GM19452 (cell line): ENCODE data around the gene PRR35.

Experiments
- ATAC-seq: cut with Tn5 transposase; IDR thresholded peaks from one replicate; pipeline ENCODE4 v1.9.1; 2021; ENCODE audit not compliant: unreplicated experiment

Gene PRR35

DNA sequence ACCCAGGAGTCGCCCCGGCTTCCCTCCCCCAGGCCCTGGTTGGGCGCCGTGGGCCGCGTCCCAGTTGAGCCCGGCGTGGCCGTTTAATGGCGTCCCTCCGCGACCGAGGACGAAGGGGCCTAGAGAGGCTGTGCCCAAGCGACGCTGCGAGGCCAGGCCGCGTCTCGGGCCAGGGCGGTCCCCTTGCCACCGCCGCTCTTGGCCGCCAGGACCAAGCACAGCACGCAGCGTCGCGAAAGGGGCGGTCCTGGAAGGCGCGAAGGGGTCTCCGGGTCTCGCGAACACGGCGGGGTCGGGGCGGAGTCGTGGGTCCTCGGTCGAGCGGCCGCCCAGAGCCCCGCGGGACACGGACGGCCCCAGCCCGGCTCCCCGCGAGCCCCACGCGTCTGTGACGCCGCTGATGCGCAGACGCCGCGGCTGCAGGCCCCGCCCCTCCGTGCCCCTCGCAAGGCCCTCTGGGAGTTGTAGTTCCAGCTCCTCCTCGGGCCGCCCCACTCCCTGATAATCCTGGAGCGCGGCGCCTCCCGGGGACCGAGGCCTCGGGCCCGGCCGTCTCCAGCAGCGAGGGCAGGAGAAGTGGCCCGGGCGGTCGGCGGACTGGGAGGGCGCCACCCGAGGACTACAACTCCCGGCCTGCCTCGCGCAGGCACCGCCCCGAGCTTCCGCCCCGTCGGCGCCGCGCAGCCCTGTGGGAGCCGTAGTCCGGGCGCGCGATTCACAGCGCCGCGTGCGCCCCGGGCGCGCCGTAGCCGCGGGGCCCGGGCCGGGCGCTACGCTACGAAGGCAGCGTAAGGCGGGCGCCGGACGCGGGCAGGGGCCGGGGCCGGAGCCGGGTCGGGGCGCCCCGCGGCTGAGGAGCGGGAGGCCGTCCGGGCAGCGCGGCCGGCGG, 32.9 kb upstream of the PRR35 start, which contains the start of gene CAPN15:
Gene CAPN15 (plus strand): TSS at position 698 of the 889 bp plus-strand sequence. CDS start 19,127 bp downstream, outside the sequence.
- ATAC-seq, result peak; percentile 64

DNA sequence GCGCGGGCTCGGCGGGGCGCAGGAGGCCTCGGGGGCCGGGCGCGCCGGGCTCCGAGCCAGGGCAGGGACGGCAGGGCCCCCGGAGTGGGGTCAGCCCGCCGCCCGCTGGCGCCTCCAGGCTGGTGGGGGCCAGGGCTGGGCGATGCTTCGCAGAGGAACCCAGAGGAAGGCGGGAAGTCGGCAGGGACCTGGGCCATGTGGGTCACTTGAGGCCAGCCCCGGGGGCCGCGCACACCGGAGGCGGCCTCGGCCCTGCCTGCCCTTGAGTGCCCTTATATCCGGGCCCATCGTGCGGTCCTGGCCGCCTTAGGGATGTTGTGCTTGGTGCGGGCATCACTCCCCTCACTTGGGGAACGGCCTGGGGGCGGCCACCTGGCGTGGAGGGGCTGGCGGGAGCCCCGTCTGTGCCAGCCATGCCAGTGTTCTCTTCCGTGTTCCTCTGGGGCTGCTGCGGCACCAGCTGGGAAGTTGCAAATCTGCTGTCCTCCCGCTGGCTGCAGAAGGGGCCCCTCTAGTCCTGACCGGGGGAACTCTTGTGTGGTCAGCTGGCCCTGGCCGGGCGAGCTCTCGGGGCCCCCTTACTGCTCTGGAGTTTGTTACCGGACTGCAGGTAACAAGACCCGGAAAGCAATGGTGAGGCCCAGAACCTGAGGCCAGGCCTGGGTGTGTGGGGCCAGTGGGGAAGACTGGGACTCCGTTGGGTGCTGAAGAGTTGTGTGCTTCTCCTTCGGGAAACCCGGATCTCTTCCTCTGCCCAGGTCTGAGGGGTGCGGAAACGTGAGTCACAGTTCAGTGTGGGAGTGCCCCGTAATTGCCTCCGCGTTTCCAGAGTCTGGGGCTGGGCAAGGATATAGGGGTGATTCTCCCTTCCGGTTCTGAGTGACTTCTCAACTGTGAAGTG, 31.8 kb upstream of the PRR35 start:
- ATAC-seq, result peak; percentile 14

DNA sequence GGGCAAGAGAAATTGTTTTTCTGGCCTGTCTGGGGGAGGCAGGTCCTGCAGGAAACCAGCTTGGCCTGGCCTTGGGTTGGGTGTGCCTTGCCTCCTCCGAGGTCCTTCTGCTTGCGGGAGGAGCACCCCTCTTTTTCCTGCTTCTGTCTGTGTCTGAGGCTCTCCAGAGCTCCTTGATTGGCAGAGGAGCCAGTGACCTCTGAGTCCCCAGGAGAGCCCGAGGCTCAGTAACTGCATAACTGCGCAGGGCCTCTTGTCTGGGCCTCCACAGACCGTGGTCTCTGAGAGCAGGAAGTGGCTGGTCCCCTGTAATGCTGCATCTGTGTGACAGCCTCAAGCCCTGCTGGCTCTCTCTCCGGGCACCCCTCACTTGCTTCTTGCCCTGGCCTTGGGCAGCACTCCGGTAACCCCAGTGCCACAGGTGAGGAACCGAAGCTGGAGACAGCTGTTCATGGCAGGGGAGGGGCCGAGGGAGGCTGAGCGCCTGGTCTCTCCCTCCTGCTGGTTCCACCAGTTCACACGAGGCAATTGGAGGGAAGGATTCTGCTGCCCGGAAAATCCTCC, 31.1 kb upstream of the PRR35 start:
- ATAC-seq, result no peak

DNA sequence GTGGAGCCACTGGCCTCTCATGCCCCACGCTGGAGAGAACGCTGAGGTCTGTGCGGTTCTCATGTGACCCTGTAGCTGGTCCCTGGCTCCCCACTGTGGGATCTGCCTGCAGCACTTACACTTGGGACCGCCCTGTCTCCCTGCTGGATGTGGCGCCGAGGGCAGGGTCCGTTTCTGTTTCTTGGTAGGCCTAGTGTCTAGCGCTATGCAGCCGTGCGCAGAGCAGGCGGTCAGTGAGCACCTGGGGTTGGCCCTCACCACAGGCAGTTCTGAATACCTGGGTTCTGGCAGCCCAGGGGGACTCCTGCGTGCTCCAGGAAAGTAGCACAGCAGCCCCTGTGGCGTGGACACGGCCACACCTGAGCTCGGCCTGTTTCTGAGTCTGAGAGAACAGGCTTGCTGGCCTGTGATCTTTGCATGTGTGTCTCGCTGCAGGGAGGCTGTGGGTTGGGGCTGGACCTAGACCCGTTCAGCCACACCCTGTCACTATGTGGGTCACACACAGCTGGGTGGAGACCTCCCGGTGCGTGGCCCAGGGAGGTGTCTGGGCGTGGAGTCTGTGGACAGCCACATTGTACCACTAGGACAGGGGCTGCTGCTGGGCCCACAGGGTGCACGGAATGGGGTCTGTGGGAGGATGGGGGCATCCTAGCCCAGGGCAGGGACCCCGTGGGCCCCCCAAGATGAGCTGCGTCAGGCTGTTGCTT, 29.9 kb upstream of the PRR35 start:
- ATAC-seq, result no peak

DNA sequence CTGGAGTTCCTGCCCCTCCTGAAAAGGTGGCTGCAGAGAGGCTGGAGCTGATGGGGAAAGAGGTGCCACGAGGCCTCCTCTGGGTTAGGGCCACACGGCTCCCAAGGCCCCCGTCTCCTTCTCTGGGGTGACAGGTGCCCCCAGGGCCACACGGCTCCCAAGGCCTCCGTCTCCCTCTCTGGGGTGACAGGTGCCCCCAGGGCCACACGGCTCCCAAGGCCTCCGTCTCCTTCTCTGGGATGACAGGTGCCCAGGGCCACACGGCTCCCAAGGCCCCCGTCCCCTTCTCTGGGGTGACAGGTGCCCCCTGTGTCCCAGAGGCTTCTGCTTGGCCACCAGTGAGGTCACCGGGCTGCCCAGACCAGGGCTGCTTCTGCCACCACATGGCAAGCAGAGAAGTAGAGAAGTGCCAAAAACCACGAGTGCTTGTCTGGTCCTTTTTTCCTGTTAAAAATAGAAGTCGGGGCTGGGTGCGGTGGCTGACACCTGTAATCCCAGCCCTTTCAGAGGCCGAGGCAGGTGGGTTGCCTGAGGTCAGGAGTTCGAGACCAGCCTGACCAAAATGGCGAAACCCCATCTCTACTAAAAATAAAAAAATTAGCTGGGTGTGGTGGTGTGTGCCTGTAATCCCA, 28.6 kb upstream of the PRR35 start:
- no peak for ATAC-seq

DNA sequence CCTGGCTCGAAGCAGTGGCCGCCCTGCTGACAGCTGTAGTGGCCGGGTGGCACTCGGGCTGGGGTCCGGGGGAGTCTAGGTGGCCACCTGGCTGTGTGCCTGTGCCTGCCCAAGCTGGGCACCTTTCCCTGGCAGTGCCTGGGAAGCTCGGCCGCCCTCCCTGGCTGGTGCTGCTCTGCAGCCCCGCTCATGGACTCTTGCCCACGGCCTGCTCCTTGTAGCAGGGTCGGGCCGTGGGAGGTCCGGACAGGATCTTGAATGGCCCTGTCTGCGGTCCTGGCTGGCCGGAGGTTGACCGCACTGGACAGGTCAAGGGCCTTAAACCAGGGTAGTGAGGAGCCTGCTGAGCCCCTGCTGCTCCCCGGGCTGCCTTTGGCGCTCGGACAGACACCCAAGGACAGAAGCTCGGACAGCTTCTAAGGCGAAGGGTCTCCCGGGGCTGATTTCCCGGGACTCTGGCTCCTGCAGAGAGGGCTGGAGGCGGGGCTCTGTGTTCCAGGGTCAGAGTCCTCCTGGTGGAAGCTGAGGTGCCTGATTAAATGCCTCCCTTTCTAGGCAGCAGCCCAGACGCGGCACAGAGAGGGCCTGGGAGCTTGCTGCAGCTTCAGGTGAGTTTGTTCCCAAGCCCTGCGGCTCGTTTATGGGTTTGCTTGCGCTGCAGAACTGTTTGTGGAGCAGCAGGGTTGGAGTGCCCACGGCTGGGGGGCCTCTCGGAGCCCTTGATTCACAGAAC, 26.6 kb upstream of the PRR35 start:
- ATAC-seq, result no peak

DNA sequence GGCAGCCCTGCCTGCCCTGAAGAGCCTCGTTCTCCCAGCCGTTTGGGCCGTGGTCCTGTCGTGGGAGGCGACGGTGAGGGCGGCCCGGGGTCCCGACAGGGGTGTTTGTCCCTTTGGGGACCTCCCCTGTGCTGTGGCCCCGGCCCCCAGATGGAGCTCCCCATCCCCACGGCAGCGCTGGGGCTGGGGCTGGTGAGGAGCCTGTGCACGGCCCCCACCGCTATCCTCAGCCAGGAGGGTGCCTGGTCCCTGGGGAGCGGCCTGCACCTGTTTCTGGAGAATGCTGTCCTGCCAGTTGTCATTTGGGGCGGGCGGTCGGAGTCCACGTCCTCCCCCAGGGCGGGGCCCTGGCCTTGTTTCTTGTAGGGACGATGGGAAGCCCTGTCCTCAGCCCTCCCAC, 26.1 kb upstream of the PRR35 start:
- ATAC-seq, result no peak

DNA sequence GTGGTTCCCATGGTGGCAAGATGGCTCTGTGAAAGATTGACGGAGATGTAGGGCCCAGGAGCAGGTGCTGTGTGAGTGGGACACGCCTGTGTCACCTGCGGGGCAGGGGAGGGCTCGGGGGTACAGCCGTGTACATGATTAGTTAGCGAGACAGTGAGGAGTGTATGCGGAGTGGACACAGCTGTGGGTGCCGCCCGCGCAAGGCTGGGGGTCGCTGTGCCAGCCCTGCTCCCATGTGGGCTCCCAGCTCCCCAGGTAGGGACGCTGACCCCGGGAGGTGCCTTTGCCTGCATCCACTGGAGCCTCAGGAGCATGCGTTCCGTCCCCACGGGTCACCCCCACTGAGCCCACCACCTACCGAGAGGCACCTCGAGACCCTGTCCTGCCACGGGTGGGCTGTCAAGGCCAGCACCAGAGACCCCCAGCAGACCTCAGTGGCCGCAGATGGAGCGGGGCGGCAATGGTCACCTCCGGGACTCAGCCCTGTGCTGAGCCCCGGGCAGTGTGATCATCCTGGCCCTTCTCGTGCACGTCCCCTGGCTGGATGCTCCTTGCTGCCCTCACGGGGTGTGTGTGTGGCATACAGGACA, 25.2 kb upstream of the PRR35 start:
- no peak for ATAC-seq

DNA sequence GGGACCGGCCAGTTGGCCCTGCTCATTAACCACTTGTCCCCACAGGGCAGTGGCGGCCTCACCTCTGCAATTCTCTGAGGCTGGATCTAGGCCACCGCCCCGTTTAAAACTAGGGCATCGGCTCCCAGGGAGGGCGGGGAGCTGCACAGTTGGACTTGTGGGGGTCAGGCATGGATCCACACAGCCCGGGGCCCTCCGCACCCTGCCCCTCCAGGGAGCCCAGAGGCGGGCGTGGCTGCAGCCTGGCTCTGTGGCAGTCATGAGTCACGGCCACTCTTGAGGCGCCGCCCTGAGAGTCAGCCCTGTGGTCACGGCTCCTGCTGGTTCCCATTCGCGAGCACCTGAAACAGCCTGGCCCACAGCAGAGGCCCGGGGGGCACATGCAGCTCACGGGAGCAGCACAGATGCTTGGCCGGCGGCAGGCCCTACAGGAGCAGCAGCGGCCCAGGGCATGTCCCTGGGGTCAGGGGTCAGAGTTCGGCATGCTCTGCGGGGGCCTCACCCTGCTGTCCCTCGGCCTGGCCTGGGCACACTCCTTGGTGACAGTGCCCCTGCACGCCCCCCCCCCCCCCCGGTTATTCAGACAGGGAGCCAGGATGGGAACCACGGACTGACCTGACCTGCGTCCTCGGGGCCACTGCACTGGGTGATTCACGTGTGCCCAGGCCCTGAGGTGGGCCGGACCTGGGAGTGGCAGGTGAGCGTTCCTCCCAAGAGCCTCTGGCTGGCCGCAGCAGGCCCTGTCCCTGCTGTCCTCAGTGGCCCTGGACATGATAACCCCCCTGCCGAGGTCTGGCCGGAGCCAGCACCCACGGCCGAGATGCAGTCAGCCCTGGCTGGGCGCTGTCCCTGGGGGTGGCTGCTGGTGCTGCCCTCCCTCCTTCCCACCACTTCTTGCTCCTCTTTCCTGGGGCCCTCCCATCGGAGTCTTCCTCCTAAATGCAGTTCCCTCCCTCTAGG, 24.5 kb upstream of the PRR35 start:
- no peak for ATAC-seq

DNA sequence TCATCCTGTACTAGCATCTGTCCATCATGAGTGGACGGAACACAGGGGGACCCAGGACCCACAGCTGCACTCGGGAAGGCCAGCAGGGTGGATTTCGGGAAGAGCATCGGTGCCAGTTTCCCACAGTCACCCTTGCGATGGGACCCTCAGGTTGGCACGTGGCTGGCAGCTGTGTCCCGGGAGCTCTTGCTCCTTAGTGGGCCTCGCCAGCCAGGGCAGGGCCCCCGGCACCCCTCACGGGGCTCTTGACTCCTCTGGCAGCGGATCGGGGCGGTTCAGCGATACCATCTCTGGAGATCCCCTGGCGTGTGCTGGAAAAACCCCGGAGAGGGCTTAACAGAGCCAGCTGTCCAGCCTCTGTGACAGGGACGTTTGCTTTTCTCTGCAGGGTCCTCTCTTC, 23.4 kb upstream of the PRR35 start:
- ATAC-seq, result no peak

DNA sequence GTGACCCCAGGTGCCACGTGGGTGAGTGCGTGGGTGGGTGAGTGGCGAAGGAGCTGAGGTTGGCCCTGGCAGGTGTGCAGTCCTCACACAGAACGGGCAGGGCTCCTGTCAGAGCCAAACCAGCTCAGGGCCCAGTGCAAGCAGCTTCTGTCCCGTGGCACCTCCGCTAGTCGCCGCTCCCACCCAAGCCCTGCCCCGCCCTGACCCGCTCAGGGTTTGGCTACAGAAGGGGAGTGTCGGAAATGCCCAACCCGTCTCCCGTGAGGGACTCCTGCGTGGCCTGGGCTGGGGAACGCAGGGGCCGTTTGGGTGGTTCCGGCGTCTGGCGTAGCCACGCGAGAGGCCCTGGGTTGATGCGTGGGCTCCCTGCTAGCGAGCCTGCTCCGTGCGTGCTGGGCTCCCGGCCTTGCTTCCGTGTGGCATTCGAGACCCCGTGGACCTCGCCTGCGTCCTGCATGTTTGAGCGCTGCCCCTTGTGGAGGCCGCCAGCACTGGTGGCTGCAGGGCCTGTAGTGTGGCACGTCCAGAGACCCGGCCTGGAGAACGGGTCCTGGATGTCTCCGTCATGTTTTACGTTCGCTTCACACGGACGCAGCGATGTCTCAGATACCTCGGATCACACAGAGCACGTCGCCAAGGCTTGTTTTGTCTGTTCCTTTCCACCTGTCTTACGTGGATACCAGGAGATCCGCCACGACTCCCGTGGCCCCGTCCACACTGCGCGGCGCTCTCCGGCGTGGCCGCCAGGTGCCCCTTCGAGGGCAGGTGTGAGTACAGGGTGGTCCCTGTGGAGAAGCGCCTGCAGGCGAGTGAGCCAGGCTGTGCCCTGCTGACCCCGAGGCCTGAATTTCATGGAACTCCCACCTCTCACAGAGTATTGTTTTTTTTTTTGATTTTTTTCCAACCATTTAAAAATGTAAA, 22.5 kb upstream of the PRR35 start:
- no peak for ATAC-seq

DNA sequence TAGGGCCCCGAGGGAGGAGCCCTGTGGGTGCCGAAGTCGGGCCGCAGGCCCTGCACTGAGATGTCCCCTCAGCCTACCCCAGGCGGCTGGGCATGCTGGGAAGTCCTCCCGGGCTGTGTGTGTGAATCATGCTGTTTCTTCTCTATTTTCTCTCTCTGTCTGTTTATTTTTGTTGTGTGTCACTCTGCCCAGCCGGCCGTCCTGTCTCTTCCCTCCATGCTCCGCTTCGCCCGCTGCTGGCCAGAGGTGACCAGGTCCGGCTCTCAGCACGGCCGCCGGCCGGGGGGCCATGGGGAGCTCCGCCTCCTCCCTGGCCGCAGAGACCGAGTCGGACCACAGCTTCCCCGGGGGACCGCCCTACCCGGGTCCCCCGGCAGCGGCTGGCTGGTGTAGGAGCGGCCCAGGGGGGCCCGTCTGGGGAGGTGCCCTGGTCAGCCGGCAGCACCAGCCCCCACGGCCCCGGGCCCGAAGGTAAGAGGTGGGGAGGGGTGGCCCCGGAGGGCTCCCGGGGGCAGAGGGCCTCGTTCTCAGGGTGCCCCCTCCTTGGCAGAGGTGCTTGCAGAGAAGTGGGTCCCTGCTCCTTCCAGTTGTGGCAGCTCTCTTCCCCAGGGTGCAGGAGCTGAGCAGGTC, 20.2 kb upstream of the PRR35 start:
- ATAC-seq, result no peak

DNA sequence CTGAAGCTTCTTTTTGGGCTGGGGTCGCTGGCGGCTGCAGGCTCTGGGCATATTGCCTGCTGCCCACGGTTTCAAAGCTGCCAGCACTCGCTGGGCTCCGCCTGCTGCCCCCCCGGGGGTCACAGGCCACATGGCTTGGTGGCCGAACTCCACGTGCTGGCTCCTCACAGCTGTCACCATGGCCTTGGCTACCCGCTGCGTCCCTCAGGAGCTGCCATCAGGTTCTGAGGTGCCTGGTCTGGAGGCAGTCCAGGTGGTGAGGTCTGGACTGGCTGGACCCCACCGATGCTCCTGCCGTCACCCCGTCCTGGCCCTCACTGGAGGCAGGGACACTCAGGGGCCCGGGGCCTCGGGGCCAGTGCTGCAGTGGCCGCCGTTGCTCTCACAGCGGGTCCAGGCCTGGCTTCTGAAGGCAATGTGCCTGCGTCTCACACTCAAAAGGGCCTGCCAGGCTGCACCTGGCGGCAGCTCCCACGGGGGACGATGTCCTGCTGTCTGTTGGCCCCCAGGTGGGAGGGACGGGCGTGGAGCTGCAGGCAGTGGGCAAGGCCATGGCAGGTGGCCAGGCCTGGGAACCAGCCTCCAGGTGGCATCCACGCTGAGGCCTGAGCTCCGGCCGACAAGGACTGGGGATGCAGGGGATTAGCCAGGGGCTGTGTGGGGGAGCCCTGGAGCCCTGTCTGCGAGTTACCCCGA, 19.4 kb upstream of the PRR35 start:
- ATAC-seq, result no peak

DNA sequence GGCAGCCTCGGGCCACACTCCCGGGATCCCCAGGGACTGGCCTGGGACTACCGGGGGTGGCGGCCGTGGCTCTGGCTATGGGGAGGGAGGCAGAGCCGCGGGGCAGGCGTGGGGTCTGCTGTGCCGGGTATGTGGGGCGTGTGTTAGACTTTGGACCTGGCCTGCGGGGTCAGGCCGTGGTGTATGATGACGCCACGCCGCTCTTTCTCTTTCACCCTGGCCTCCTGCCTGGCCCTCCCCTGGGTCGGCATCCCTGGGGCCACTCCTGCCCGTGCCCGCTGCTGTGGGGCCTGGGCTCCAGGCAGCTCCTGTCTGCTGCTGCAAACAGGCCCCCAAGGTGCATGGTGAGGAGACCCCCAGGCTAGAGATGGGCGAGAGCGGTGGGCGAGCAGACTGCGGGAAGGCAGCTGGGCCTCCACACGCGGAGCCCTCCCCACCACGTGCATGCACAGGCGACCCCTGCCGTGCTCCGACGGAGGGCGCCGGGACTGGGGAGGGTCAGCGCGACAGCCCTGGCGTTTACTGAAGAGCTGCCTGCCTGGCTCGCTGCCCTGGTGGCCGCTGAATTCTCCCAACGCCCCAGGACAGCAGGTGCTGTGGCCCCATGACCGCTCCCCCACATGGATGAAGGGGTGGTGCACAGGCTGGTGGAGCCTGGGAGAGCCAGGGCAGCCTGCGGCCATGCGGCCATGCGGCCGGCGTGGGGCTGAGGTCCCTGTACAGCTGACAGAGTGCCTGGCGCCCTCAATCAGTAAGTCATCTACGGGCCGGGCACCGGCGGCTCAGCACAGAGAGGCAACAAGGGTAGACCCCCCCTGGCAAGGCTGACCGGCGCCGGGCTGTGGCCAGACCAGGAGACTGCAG, 16.7 kb upstream of the PRR35 start:
- no peak for ATAC-seq

DNA sequence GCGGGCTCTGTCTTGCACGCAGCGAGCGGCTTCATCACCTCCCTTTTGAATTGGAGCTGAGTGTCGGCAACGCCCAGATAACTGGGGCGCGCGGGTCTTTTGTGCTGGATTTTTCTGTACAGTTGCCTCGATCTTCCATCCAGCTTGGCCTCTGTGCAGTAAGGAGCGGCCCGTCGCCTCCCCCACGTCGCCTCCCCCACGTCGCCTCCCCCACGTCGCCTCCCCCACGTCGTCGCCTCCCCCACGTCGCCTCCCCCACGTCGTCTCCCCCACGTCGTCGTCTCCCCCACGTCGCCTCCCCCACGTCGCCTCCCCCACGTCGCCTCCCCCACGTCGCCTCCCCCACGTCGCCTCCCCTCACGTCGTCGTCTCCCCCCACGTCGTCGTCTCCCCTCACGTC, 15.7 kb upstream of the PRR35 start:
- no peak for ATAC-seq
